ENCODE data around the gene CAMK2B. TPM values are rescaled to one million over a fixed set of nuclear protein-coding genes. Genes with fewer than 3 reads are reported as not detected.

The CAMK2B gene
- total RNA-seq, 1 donor from 2014 or later = 3.2 TPM

GRCh38 chr7:44238116-44238695 lies 87.2 kb downstream of the CAMK2B start:
- no peaks in the 10 kb centered on the region for H3K36me3 ChIP-seq
- H3K9me3 ChIP-seq = no peaks in the 10 kb centered on the region
- TF ChIP-seq, protein P1, sequence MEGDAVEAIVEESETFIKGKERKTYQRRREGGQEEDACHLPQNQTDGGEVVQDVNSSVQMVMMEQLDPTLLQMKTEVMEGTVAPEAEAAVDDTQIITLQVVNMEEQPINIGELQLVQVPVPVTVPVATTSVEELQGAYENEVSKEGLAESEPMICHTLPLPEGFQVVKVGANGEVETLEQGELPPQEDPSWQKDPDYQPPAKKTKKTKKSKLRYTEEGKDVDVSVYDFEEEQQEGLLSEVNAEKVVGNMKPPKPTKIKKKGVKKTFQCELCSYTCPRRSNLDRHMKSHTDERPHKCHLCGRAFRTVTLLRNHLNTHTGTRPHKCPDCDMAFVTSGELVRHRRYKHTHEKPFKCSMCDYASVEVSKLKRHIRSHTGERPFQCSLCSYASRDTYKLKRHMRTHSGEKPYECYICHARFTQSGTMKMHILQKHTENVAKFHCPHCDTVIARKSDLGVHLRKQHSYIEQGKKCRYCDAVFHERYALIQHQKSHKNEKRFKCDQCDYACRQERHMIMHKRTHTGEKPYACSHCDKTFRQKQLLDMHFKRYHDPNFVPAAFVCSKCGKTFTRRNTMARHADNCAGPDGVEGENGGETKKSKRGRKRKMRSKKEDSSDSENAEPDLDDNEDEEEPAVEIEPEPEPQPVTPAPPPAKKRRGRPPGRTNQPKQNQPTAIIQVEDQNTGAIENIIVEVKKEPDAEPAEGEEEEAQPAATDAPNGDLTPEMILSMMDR (IDR thresholded peaks at IDR 0.05) = no peak
- H3K27ac ChIP-seq = no peak overlapping the region
- no peak for DNase-seq (ENCODE audit: low spot score in 2 of 2)
- H3K27me3 ChIP-seq = no peaks in the 10 kb centered on the region
- intact Hi-C loops (cut with DNase I) = no loop called here
- H3K4me1 ChIP-seq = no peaks in the 10 kb centered on the region
- H3K4me3 ChIP-seq = no peak overlapping the region

GRCh38 chr7:44237696-44238095 lies 87.7 kb downstream of the CAMK2B start:
- H3K36me3 ChIP-seq = no peaks in the 10 kb centered on the region

GRCh38 chr7:44236333-44236728 lies 89.1 kb downstream of the CAMK2B start:
- Histone ChIP-seq H3K27ac (no peak overlapping the region), H3K36me3 (no peaks in the 10 kb centered on the region), H3K4me3 (no peak overlapping the region), H3K27me3 (no peaks in the 10 kb centered on the region), H3K9me3 (no peaks in the 10 kb centered on the region), H3K4me1 (no peaks in the 10 kb centered on the region)
- TF ChIP-seq, protein P1 (IDR thresholded peaks at IDR 0.05) = no peak
- no peak for DNase-seq (ENCODE audit: low spot score in 2 of 2)
- intact Hi-C loops (cut with DNase I) = no loop called here

More at GRCh38 chr7:44237696-44238095, 87.7 kb downstream of the CAMK2B start:
- Histone ChIP-seq H3K9me3 (no peaks in the 10 kb centered on the region), H3K4me1 (no peaks in the 10 kb centered on the region), H3K4me3 (no peak overlapping the region), H3K27ac (no peak overlapping the region), H3K27me3 (no peaks in the 10 kb centered on the region)
- intact Hi-C loops (cut with DNase I) = no loop called here
- TF ChIP-seq, protein P1 (IDR thresholded peaks at IDR 0.05) = no peak
- no peak for DNase-seq (ENCODE audit: low spot score in 2 of 2)

GRCh38 chr7:44235582-44236332 lies 89.6 kb downstream of the CAMK2B start:
- DNase-seq (ENCODE audit: low spot score in 2 of 2) = no peak
- no peak overlapping the region for H3K27ac ChIP-seq
- no peaks in the 10 kb centered on the region for H3K4me1 ChIP-seq
- intact Hi-C loops (cut with DNase I) = no loop called here
- no peaks in the 10 kb centered on the region for H3K36me3 ChIP-seq
- no peaks in the 10 kb centered on the region for H3K27me3 ChIP-seq
- TF ChIP-seq, protein P1 (IDR thresholded peaks at IDR 0.05) = no peak
- no peaks in the 10 kb centered on the region for H3K9me3 ChIP-seq
- H3K4me3 ChIP-seq = no peak overlapping the region

DNA sequence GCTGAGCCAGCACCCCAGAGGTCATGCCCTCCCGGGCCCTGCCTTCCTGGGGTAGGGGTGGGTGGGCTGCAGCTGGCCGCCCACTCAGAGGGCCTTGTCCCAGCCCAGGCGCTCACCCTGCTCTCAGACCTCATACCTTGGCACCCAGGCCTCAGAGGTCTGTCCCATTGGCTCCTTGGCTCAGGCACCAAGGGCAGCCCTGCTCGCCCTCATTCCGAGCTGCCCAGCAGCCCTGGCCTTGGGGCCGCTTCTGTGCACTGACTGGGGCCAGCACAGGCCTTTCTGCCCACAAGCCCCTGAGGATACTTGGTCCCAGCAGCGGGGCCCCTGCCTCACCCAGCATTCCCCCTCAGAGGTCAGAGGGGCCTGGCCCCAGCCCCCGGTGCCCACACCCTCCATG lies 90.3 kb downstream of the CAMK2B start:
- Histone ChIP-seq H3K36me3 (no peaks in the 10 kb centered on the region), H3K27me3 (no peaks in the 10 kb centered on the region), H3K9me3 (no peaks in the 10 kb centered on the region), H3K27ac (no peak overlapping the region), H3K4me1 (no peaks in the 10 kb centered on the region), H3K4me3 (no peak overlapping the region)
- TF ChIP-seq, protein P1 (IDR thresholded peaks at IDR 0.05) = no peak
- intact Hi-C loops (cut with DNase I) = no loop called here
- DNase-seq (ENCODE audit: low spot score in 2 of 2) = no peak
